WTC11 (cell line): Measurements from ENCODE around the gene CXorf38.

ENCODE experiments used
- FOXP1 ChIP-seq: sonication (generic); formaldehyde crosslinking; IDR thresholded peaks from 2 replicates; pipeline ENCODE4 v1.8.0; 2022; ENCODE audit warnings: missing genetic modification reagents, mild to moderate bottlenecking, moderate library complexity, borderline replicate concordance
- TEAD4 ChIP-seq: sonication (generic); formaldehyde crosslinking; IDR thresholded peaks from 2 replicates; pipeline ENCODE4 v1.8.0; 2022; ENCODE audit warnings: mild to moderate bottlenecking, missing genetic modification reagents
- ZBTB21 ChIP-seq: sonication (generic); formaldehyde crosslinking; IDR thresholded peaks from 2 replicates; pipeline ENCODE4 v1.8.1; 2023; ENCODE audit warnings: mild to moderate bottlenecking, missing genetic modification reagents, borderline replicate concordance
- TF ChIP-seq, protein P1 (sequence below): fragments of 200-600 bp; IDR thresholded peaks from 2 replicates; pipeline ENCODE4 v1.8.0; 2022; ENCODE audit warnings: antibody characterized with exemption
- TF ChIP-seq, protein P2 (sequence below): sonication (generic); formaldehyde crosslinking; IDR thresholded peaks from 2 replicates; pipeline ENCODE4 v1.8.1; 2022; ENCODE audit warnings: low read depth, missing genetic modification reagents, borderline replicate concordance

DNA sequence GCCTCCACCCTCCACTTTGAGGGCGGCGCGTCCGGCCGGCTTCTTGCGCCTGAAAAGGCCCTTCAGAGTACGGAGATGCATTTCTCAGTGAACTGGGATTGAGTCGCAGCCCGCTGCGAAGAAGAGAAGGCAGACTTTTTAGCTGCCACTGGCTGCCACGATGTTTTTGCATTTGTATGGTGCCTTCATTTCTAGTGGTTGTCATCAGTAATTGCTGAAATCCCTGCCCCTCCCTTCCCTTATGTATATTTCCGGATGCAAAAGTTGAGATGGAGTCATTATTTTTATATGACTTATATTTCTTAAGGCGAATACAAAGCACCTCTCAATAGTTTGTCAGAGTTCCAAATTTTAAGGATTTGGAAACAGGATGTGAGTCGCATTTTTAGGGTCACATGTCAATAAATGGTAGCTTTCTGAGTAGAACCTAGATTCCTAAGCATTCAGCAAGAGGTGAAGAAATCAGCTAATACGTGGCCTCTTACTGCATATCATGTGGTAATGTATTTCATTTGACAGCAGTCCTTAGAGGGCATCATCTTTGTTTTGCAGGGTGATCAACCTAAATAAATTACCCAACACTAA lies 65.9 kb downstream of the CXorf38 start:
- TF ChIP-seq ZBTB21 (CRISPR knock-in tag) (no peak), TEAD4 (CRISPR knock-in tag) (no peak), FOXP1 (no peak)
- TF ChIP-seq, protein P1, sequence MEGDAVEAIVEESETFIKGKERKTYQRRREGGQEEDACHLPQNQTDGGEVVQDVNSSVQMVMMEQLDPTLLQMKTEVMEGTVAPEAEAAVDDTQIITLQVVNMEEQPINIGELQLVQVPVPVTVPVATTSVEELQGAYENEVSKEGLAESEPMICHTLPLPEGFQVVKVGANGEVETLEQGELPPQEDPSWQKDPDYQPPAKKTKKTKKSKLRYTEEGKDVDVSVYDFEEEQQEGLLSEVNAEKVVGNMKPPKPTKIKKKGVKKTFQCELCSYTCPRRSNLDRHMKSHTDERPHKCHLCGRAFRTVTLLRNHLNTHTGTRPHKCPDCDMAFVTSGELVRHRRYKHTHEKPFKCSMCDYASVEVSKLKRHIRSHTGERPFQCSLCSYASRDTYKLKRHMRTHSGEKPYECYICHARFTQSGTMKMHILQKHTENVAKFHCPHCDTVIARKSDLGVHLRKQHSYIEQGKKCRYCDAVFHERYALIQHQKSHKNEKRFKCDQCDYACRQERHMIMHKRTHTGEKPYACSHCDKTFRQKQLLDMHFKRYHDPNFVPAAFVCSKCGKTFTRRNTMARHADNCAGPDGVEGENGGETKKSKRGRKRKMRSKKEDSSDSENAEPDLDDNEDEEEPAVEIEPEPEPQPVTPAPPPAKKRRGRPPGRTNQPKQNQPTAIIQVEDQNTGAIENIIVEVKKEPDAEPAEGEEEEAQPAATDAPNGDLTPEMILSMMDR, result no peak
- TF ChIP-seq, protein P2, sequence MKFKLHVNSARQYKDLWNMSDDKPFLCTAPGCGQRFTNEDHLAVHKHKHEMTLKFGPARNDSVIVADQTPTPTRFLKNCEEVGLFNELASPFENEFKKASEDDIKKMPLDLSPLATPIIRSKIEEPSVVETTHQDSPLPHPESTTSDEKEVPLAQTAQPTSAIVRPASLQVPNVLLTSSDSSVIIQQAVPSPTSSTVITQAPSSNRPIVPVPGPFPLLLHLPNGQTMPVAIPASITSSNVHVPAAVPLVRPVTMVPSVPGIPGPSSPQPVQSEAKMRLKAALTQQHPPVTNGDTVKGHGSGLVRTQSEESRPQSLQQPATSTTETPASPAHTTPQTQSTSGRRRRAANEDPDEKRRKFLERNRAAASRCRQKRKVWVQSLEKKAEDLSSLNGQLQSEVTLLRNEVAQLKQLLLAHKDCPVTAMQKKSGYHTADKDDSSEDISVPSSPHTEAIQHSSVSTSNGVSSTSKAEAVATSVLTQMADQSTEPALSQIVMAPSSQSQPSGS (CRISPR knock-in tag), result no peak
